Smooth muscle cell (in vitro differentiated cells): ENCODE measurements around the gene AGPAT1. TPM values are rescaled to one million over a fixed set of nuclear protein-coding genes. Genes with fewer than 3 reads are reported as not detected.

ENCODE experiments used
- DNase-seq: peaks from one replicate; lab custom pipeline; 2025; ENCODE audit not compliant: unreplicated experiment; lab: John Stamatoyannopoulos, UW
- H2AFZ ChIP-seq: fragments of 200-600 bp; sonication (generic); 2 replicates; pipeline ENCODE4 v1.6.0; 2016; ENCODE audit warnings: antibody characterized with exemption, low read depth, mild to moderate bottlenecking
- H3F3A ChIP-seq: fragments of 200-600 bp; sonication (generic); 2 replicates; pipeline ENCODE4 v1.6.0; 2017; ENCODE audit warnings: antibody characterized with exemption, low read depth
- H3K27ac ChIP-seq: fragments of 200-600 bp; sonication (generic); 2 replicates; pipeline ENCODE4 v1.5.1; 2016; ENCODE audit warnings: low read depth, mild to moderate bottlenecking
- H3K27me3 ChIP-seq: fragments of 200-600 bp; sonication (generic); 2 replicates; pipeline ENCODE4 v1.6.1; 2016; ENCODE audit warnings: low read depth, mild to moderate bottlenecking
- H3K36me3 ChIP-seq: fragments of 200-600 bp; sonication (generic); 2 replicates; pipeline ENCODE4 v1.5.1; 2016; ENCODE audit warnings: low read depth
- H3K4me1 ChIP-seq: fragments of 200-600 bp; sonication (generic); 2 replicates; pipeline ENCODE4 v1.5.1; 2016; ENCODE audit warnings: low read depth
- H3K4me2 ChIP-seq: fragments of 200-600 bp; sonication (generic); 2 replicates; pipeline ENCODE4 v1.6.0; 2016; ENCODE audit warnings: mild to moderate bottlenecking
- H3K4me3 ChIP-seq: fragments of 200-600 bp; sonication (generic); 2 replicates; pipeline ENCODE4 v1.5.1; 2016; ENCODE audit warnings: mild to moderate bottlenecking
- H3K79me2 ChIP-seq: fragments of 200-600 bp; sonication (generic); 2 replicates; pipeline ENCODE4 v1.6.0; 2016; ENCODE audit warnings: low read depth, mild to moderate bottlenecking
- H3K9ac ChIP-seq: fragments of 200-600 bp; sonication (generic); 2 replicates; pipeline ENCODE4 v1.6.0; 2016; ENCODE audit warnings: low read depth
- H3K9me3 ChIP-seq: fragments of 200-600 bp; sonication (generic); replicated peaks from 2 replicates; pipeline ENCODE4 v1.5.1; 2016; ENCODE audit warnings: low read depth
- H4K20me1 ChIP-seq: fragments of 200-600 bp; sonication (generic); 2 replicates; pipeline ENCODE4 v1.6.0; 2016; ENCODE audit warnings: low read depth
- WGBS: methylation state at CpG from one replicate; pipeline ENCODE4 v1.1.7; 2016; ENCODE audit warnings: low lambda C conversion rate; 5-methylcytosine and 5-hydroxymethylcytosine counted together
- polyA plus RNA-seq: library from polyadenylated mRNA; unstranded; fragments of >200 nt; fragmentation: Nextera tagmentation; extraction: Ambion mirVana; gene quantifications from 2 replicates; pipeline ENCODE4 v1.2.1, GENCODE V29; 2016
- total RNA-seq: library from RNA; depleted of rRNA; stranded (reverse); fragments of >200 nt; gene quantifications from 2 replicates; pipeline ENCODE4 v1.2.3, GENCODE V29; 2014
- TF ChIP-seq, protein P1 (sequence below): fragments of 200-600 bp; sonication (generic); IDR thresholded peaks from 2 replicates; pipeline ENCODE4 v1.5.1; 2017; ENCODE audit warnings: borderline replicate concordance, mild to moderate bottlenecking, antibody characterized with exemption; ENCODE audit not compliant: insufficient read depth, poor library complexity, severe bottlenecking

Gene AGPAT1
- total and polyA plus RNA-seq, 2 experiments from 2014 or later, result 52.4 to 71.1 TPM

DNA sequence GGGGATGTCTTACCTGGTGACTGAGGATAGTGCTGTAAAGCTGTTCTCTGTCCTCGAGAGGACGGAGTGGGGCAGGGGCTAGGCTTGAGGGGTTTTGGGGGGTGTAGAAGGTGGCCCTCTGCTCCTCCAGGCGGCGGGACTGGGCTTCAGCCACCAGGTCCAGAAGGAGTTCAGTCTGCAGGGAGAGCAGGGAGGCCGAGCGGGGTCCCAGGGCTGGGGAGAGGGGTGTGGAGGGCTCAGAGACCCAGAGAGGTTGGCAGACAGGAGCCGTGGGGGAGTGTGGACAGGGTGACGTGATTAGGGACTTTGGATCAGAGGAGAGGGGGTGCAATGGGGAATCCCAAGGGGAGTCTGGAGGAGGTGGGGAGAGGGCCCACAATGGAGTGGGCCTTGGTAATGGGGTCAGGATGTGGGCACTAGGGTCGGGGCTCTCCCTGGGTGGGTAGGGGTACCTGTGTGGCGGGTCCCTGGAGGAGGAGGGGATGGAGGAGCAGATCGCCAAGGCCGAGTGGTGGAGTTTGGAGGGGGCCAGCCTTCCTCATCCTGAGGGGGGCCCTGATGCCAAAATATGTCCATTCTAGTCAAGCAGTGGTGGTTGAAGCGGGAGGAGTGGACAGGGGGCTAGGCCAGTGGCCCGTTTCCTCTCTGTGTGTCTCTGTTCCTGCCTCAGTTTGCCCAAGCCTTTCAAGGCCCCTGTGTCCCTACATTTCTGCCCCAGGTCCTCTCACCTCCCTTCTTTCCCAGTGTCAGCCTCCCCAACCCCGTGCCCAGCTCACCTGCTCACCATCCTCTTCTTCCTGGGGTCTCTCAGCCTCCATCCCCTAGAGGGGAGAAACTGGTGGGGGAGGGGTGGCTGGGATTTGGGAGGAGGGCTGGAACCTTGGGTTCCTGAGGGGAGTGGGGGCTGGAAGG, 16.1 kb upstream of the AGPAT1 start:
- Histone ChIP-seq H4K20me1 (no peaks in the 10 kb centered on the region), H3K4me3 (no peak overlapping the region), H3K27ac (peak overlapping the region; percentile 96), H2AFZ (no peak overlapping the region), H3K9me3 (no peaks in the 10 kb centered on the region), H3K9ac (peak overlapping the region; percentile 50), H3K36me3 (no peaks in the 10 kb centered on the region), H3F3A (peaks cover 28% of the 10 kb centered on the region), H3K27me3 (no peaks in the 10 kb centered on the region), H3K79me2 (peaks cover 17% of the 10 kb centered on the region), H3K4me2 (peak overlapping the region; percentile 77), H3K4me1 (peaks cover 43% of the 10 kb centered on the region)
- TF ChIP-seq, protein P1, sequence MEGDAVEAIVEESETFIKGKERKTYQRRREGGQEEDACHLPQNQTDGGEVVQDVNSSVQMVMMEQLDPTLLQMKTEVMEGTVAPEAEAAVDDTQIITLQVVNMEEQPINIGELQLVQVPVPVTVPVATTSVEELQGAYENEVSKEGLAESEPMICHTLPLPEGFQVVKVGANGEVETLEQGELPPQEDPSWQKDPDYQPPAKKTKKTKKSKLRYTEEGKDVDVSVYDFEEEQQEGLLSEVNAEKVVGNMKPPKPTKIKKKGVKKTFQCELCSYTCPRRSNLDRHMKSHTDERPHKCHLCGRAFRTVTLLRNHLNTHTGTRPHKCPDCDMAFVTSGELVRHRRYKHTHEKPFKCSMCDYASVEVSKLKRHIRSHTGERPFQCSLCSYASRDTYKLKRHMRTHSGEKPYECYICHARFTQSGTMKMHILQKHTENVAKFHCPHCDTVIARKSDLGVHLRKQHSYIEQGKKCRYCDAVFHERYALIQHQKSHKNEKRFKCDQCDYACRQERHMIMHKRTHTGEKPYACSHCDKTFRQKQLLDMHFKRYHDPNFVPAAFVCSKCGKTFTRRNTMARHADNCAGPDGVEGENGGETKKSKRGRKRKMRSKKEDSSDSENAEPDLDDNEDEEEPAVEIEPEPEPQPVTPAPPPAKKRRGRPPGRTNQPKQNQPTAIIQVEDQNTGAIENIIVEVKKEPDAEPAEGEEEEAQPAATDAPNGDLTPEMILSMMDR, result no peak
- 86% methylated on average over 9 of the region's 15 CpGs for WGBS
- DNase-seq, result no peak

DNA sequence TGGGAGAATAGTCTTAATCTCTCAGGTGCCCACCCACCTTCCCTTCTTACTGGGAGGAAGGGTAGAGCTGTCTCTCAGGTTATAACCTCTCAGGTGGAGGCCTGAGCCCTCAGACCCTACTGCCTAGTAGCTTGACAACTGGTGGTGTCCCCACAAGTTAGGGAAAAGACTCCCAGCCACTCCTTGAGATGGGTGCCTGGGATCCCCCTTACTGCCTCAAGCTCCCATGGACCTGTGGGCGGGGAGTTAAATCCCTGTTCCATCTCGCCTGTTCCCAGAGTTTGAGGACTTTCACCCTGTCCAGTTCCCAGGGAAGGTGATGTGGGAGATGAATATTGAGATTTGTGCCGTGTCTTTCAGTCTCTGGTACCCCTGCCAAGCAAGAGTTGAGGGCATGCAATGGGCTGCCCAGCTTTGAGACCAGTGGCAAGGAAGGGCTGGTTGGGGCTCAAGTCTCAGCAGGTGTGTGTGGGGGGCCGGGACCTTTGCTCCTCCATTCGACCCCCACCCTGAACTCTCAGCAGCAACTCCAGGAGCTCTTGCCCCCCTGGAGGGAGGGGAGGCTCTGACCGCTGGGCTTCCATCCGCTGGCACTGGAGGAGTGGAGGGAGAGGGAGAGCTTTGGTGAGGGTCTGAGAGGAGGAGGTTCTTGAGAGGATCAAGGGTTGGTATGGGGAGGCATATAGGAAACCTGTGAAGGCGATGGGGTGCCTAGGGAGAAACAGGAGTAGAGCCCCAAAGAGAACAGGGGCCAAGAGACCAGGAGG, 15.2 kb upstream of the AGPAT1 start:
- peaks cover 17% of the 10 kb centered on the region for H3K79me2 ChIP-seq
- TF ChIP-seq, protein P1, result no peak
- no peak overlapping the region for H2AFZ ChIP-seq
- peak overlapping the region; percentile 96 for H3K27ac ChIP-seq
- WGBS, result 90% methylated on average over 8 of the region's 8 CpGs
- no peaks in the 10 kb centered on the region for H3K36me3 ChIP-seq
- peaks cover 37% of the 10 kb centered on the region for H3F3A ChIP-seq
- H3K4me2 ChIP-seq, result peak overlapping the region; percentile 96
- peak overlapping the region; percentile 92 for H3K9ac ChIP-seq
- peaks cover 40% of the 10 kb centered on the region for H3K4me1 ChIP-seq
- peak overlapping the region; percentile 86 for H3K4me3 ChIP-seq
- H4K20me1 ChIP-seq, result no peaks in the 10 kb centered on the region
- DNase-seq, result no peak
- no peaks in the 10 kb centered on the region for H3K27me3 ChIP-seq
- no peaks in the 10 kb centered on the region for H3K9me3 ChIP-seq

DNA sequence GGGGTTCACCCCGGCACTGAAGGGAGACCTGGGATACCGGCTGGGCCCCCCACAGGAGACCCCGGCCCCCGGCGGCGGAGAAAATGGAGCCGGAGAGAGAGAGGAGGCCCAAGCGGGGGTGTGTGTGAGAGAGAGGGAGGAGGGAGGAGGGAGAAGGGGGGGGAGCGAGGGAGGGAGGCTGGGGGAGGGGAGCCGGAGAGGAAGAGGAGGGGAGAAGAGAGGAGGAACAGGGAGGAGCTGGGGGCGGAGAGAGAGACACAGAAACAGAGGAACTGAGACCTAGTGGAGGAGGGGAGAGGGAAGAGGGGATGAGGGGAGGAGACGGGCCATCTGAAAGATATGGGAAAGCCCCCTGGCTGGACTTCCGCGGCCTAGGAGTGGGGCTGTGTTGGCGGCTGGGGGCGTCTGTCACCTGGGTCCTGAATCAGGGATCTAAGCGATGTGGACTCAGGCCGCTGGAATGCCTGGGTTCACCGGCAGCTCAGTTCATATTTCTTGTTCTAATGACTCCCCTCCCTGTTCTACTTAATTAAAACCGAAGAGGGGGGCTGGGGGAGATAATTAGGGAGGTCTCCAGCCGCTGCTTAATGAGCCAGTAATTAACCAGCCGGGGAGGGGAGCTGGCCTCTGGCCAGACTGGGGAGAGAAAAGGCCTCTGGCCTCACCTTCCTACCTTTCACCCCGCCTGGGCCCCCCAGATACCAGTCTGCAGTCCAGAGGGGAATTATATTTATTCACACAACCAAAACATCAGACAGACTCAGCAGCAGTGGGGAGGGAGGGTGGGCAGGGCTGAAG, 14.4 kb upstream of the AGPAT1 start, which contains the start of gene PBX2:
PBX2 (minus strand) TSS at position 149 of the 798 bp plus-strand sequence. CDS start 287 bp downstream, outside the sequence.
- no peak within 1 kb of the TSS for H2AFZ ChIP-seq

More for the DNA sequence above, 14.4 kb upstream of the AGPAT1 start, which contains the start of gene PBX2:
- peak; percentile 63 for DNase-seq
- Histone ChIP-seq H3K27ac (peak within 1 kb of the TSS; percentile 96), H4K20me1 (no peaks in the 10 kb centered on the region), H3K9ac (peak within 1 kb of the TSS; percentile 92), H3K36me3 (no peaks in the 10 kb centered on the region), H3K4me3 (peak within 1 kb of the TSS; percentile 86), H3K4me2 (peak within 1 kb of the TSS; percentile 96), H3K4me1 (peaks cover 43% of the 10 kb centered on the region), H3F3A (peaks cover 37% of the 10 kb centered on the region), H3K27me3 (no peaks in the 10 kb centered on the region), H3K79me2 (peaks cover 17% of the 10 kb centered on the region), H3K9me3 (no peaks in the 10 kb centered on the region)
- TF ChIP-seq, protein P1, result no peak
- 8% methylated on average over 12 of the region's 23 CpGs for WGBS
